ENCODE results near the gene SPATA2L. TPM values are rescaled to one million over a fixed set of nuclear protein-coding genes. Genes with fewer than 3 reads are reported as not detected.
A peak's percentile ranks its signal among the peaks of the same experiment; 100 is the strongest.
"Not testable (repeated sequence)": the region's sequence is repeated elsewhere in the genome, so short reads cannot be mapped to it uniquely, and the experiment has no call there.

Gene SPATA2L
- total and polyA plus RNA-seq, 10 of the 15 experiments (the other 5 are each of a cell fraction or from before 2014, with no cell fraction given) = 0.20 to 6.9 (median 3.9) TPM; not detected in 1

GRCh38 chr16:89667633-89668032 lies 33.9 kb downstream of the SPATA2L start (continued):
- TF ChIP-seq PRDM15 (CRISPR knock-in tag; IDR thresholded peaks at IDR 0.05) = no peak

- FAIRE-seq; ATAC-seq; H3K79me2 ChIP-seq (ENCODE audit: control insufficient read depth, insufficient read depth, low read length); H4K20me1 ChIP-seq (ENCODE audit: control insufficient read depth, insufficient read depth); H3K4me2 ChIP-seq (ENCODE audit: control insufficient read depth, insufficient read depth); H3K36me3 ChIP-seq (ENCODE audit: control insufficient read depth in 2 of 2, insufficient read depth in 2 of 2, low read length in 1 of 2); H3K27me3 ChIP-seq (replicated peaks in 1 of 2; ENCODE audit: control insufficient read depth in 2 of 2, insufficient read depth in 2 of 2, low read length in 1 of 2); H3K4me3 ChIP-seq; H3K9me3 ChIP-seq (replicated peaks; ENCODE audit: control insufficient read depth, insufficient read depth, low read length); H3K4me1 ChIP-seq (ENCODE audit: control insufficient read depth, insufficient read depth, low read length); DNase-seq (ENCODE audit: low read depth, low spot score); RAD21 ChIA-PET (ENCODE audit: unreplicated experiment); in situ Hi-C loops (cut with MboI); SMC1A ChIA-PET (ENCODE audit: uncharacterized antibody, unreplicated experiment); H3K27ac ChIP-seq (ENCODE audit: control insufficient read depth, insufficient read depth); intact Hi-C loops (cut with micrococcal nuclease; ENCODE audit: unreplicated experiment); H2AFZ ChIP-seq (ENCODE audit: control insufficient read depth, low read depth, low read length); CTCF ChIA-PET; H3K9ac ChIP-seq (ENCODE audit: control insufficient read depth, insufficient read depth, low read length); BruUV-seq (replicated peaks): not testable (repeated sequence)
- TF ChIP-seq RAD21 (IDR thresholded peaks at IDR 0.05; ENCODE audit: insufficient read depth, low read depth, low read length) (0 out of 2 replicates have a peak, but pooled peaks have one; percentile 23), ZBTB33 (IDR thresholded peaks at IDR 0.05) (peak; percentile 80; the same call in 1 of the 2 replicates), CTCF (IDR thresholded peaks at IDR 0.05 in 2 of 3, conservative IDR thresholded peaks at IDR 0.05 in 1 of 3; ENCODE audit: control insufficient read depth in 2 of 3, extremely low read depth in 1 of 3, insufficient read depth in 1 of 3, low read depth in 3 of 3, low read length in 3 of 3) (peak in 2 of 3 experiments; percentile 18 to 24; a peak in 2 of 6 replicates)
- 17% methylated on average over 7 of the region's 7 CpGs for WGBS (ENCODE audit: insufficient coverage, insufficient replicate concordance, low lambda C conversion rate, missing lambda C conversion rate)
- POLR2A ChIA-PET = interaction anchor here (0.9 kb wide), 1 partner anchor 42 kb away, joined by 3 read pairs; no protein-coding TSS in a partner anchor
These were observed 34.5 kb downstream of the SPATA2L start for GRCh38 chr16:89667000-89667399.

GRCh38 chr16:89664238-89664637 lies 37.3 kb downstream of the SPATA2L start:
- H3K4me3 ChIP-seq; intact Hi-C loops (cut with micrococcal nuclease; ENCODE audit: unreplicated experiment); RAD21 ChIA-PET (ENCODE audit: unreplicated experiment); H3K79me2 ChIP-seq (ENCODE audit: control insufficient read depth, insufficient read depth, low read length); H3K27me3 ChIP-seq (replicated peaks in 1 of 2; ENCODE audit: control insufficient read depth in 2 of 2, insufficient read depth in 2 of 2, low read length in 1 of 2); H3K36me3 ChIP-seq (ENCODE audit: control insufficient read depth in 2 of 2, insufficient read depth in 2 of 2, low read length in 1 of 2); H3K4me1 ChIP-seq (ENCODE audit: control insufficient read depth, insufficient read depth, low read length); ATAC-seq; H3K9ac ChIP-seq (ENCODE audit: control insufficient read depth, insufficient read depth, low read length); H2AFZ ChIP-seq (ENCODE audit: control insufficient read depth, low read depth, low read length); SMC1A ChIA-PET (ENCODE audit: uncharacterized antibody, unreplicated experiment); DNase-seq (ENCODE audit: low read depth, low spot score); H3K27ac ChIP-seq (ENCODE audit: control insufficient read depth, insufficient read depth); H3K9me3 ChIP-seq (replicated peaks; ENCODE audit: control insufficient read depth, insufficient read depth, low read length); POLR2A ChIA-PET; FAIRE-seq; BruUV-seq (replicated peaks); H4K20me1 ChIP-seq (ENCODE audit: control insufficient read depth, insufficient read depth); in situ Hi-C loops (cut with MboI); CTCF ChIA-PET; H3K4me2 ChIP-seq (ENCODE audit: control insufficient read depth, insufficient read depth): not testable (repeated sequence)
- WGBS (ENCODE audit: insufficient coverage, insufficient replicate concordance, low lambda C conversion rate, missing lambda C conversion rate) = 91% methylated on average over 11 of the region's 11 CpGs
